Measurements from ENCODE around the gene S100A7A. TPM values are rescaled to one million over a fixed set of nuclear protein-coding genes. Genes with fewer than 3 reads are reported as not detected.

S100A7A gene
- not detected for total RNA-seq
- total RNA-seq (2013) = not detected
- 0 to 0.15 (median 0) reads per million in 29 experiments for total RNA-seq

DNA sequence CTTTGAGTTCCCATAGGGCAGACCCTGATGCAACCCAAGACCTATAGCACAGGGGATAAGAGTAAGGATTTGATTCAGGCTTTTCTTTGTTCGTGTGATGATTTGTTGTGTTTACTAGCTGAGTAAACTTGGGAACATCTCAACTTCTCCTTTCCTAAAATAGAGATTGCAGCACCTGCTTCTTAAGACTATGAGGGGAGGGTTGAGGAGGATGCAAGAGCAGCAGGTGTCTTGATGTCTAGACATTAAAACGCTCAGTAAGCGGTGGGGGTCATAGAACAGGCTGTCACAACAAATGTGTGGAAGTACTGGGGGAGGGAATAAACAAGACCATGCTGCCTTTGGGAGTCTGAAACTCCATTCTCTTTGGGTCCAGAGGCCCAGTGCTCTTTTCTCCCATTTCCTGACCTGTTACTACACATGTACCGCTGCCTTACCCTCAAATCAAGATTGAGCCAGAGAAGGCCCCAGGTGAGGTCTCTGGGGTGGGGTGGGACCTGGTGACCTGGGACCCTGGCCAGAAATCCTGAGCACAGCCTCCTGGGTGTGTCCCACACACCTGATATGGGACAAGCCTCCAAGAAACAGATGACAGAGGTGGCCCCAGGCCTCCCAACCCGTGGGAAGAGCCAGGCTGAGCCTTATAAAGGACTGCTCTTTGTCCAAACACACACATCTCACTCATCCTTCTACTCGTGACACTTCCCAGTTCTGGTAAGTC is at the start of gene S100A7A:
TSS of gene S100A7A (plus strand) at position 671 of the 721 bp plus-strand sequence. CDS start 1,563 bp downstream, outside the sequence.
- Histone ChIP-seq H3K4me3 (ENCODE audit: control insufficient read depth in 1 of 2, extremely low read depth in 1 of 2, low read length in 1 of 2) (no peak within 1 kb of the TSS), H3K27ac (ENCODE audit: low read length) (no peak within 1 kb of the TSS), H3K4me1 (ENCODE audit: control insufficient read depth in 1 of 2, extremely low read depth in 1 of 2, insufficient read depth in 2 of 2, low read length in 2 of 2) (no peaks in the 10 kb centered on the region), H3K36me3 (ENCODE audit: control insufficient read depth in 2 of 2, extremely low read depth in 1 of 2, insufficient read depth in 1 of 2, low read length in 1 of 2) (no peaks in the 10 kb centered on the region), H3K27me3 (replicated peaks in 1 of 2; ENCODE audit: control insufficient read depth in 2 of 2, extremely low read depth in 1 of 2, insufficient read depth in 2 of 2, low read length in 1 of 2) (peaks cover 0 to 31% of the 10 kb centered on the region in 2 experiments), H3K9me3 (no peaks in the 10 kb centered on the region)
- H3K27ac Mint-ChIP-seq = no peak within 1 kb of the TSS
- no peaks in the 10 kb centered on the region for H3K36me3 Mint-ChIP-seq
- CTCF ChIA-PET = no interaction called here
- ATAC-seq (replicated peaks in 1 of 4) (no peak), DNase-seq (no peak)
- WGBS (ENCODE audit: insufficient coverage) = 61% methylated on average over 2 of the region's 6 CpGs
- POLR2A ChIA-PET = no interaction called here
- no peak within 1 kb of the TSS for H3K4me3 Mint-ChIP-seq
- no peaks in the 10 kb centered on the region for H3K4me1 Mint-ChIP-seq
- H3K9me3 Mint-ChIP-seq = peaks cover 0 to 5% (median 0%) of the 10 kb centered on the region in 3 donors
- peaks cover 32 to 45% of the 10 kb centered on the region in 2 donors for H3K27me3 Mint-ChIP-seq

DNA sequence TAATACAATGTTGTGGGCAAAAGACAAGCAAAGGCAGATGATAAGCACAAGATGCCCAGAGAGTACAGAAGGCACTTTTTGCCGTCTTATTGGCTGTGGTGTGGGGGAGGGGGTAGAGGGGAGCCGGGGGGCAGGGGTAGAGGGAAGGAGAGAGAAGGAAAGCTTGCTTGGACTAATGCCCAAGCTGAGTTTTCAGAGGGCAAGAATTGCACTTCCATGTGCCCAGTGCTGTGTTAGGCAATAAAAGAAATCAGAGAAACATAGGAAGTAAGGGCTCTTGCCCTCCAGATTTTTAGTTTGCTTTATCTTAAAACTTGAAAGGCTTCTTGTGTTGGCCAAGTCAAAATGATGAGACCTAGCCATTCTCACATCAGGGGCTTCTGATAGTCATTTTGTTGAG is 49.2 kb upstream of the S100A7A start:
- Histone ChIP-seq H3K36me3 (ENCODE audit: control insufficient read depth in 2 of 2, extremely low read depth in 1 of 2, insufficient read depth in 1 of 2, low read length in 1 of 2) (no peaks in the 10 kb centered on the region), H3K27ac (ENCODE audit: low read length) (no peak overlapping the region), H3K4me3 (ENCODE audit: control insufficient read depth in 1 of 2, extremely low read depth in 1 of 2, low read length in 1 of 2) (no peak overlapping the region), H3K27me3 (replicated peaks in 1 of 2; ENCODE audit: control insufficient read depth in 2 of 2, extremely low read depth in 1 of 2, insufficient read depth in 2 of 2, low read length in 1 of 2) (peaks cover 0 to 13% of the 10 kb centered on the region in 2 experiments), H3K4me1 (ENCODE audit: control insufficient read depth in 1 of 2, extremely low read depth in 1 of 2, insufficient read depth in 2 of 2, low read length in 2 of 2) (no peaks in the 10 kb centered on the region), H3K9me3 (no peaks in the 10 kb centered on the region)
- H3K27ac Mint-ChIP-seq = no peak overlapping the region
- no peak overlapping the region for H3K4me3 Mint-ChIP-seq
- peaks cover 18 to 23% of the 10 kb centered on the region in 2 donors for H3K27me3 Mint-ChIP-seq
- CTCF ChIA-PET = no interaction called here
- no peaks in the 10 kb centered on the region for H3K36me3 Mint-ChIP-seq
- H3K9me3 Mint-ChIP-seq = peaks cover 0 to 4% (median 0%) of the 10 kb centered on the region in 3 donors
- POLR2A ChIA-PET = no interaction called here
- ATAC-seq (replicated peaks in 1 of 4) (no peak), DNase-seq (no peak)
- no peaks in the 10 kb centered on the region for H3K4me1 Mint-ChIP-seq
- 67% methylated on average over 2 of the region's 2 CpGs for WGBS (ENCODE audit: insufficient coverage)

DNA sequence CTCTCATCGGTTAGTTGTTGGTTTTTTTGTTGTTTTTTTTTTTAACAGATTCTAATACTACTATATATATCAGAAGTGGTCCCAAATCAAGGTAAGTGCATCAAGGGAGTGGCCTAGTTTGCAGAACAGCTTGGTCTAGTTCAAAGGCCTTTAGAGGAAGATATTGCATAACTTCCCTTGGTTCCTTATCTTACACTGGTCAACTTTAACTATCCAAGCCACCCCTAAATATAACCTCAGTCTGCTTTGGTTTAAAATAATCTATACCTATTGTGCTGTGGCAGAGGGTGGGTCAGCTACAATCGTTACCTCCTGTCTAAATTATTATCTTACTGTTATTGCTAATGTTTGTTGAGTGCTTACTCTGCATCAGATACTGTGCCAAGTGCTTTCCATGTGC is 47.8 kb upstream of the S100A7A start:
- H3K27me3 Mint-ChIP-seq = peaks cover 11 to 20% of the 10 kb centered on the region in 2 donors
- H3K4me1 Mint-ChIP-seq = no peaks in the 10 kb centered on the region
- peaks cover 0 to 4% (median 0%) of the 10 kb centered on the region in 3 donors for H3K9me3 Mint-ChIP-seq
- Histone ChIP-seq H3K27me3 (replicated peaks in 1 of 2; ENCODE audit: control insufficient read depth in 2 of 2, extremely low read depth in 1 of 2, insufficient read depth in 2 of 2, low read length in 1 of 2) (peaks cover 0 to 10% of the 10 kb centered on the region in 2 experiments), H3K9me3 (no peaks in the 10 kb centered on the region), H3K27ac (ENCODE audit: low read length) (no peak overlapping the region), H3K36me3 (ENCODE audit: control insufficient read depth in 2 of 2, extremely low read depth in 1 of 2, insufficient read depth in 1 of 2, low read length in 1 of 2) (no peaks in the 10 kb centered on the region), H3K4me3 (ENCODE audit: control insufficient read depth in 1 of 2, extremely low read depth in 1 of 2, low read length in 1 of 2) (no peak overlapping the region), H3K4me1 (ENCODE audit: control insufficient read depth in 1 of 2, extremely low read depth in 1 of 2, insufficient read depth in 2 of 2, low read length in 2 of 2) (no peaks in the 10 kb centered on the region)
- ATAC-seq (replicated peaks in 1 of 4) = no peak
- no peak overlapping the region for H3K27ac Mint-ChIP-seq
- no peak overlapping the region for H3K4me3 Mint-ChIP-seq
- no peaks in the 10 kb centered on the region for H3K36me3 Mint-ChIP-seq
- POLR2A ChIA-PET = no interaction called here
- CTCF ChIA-PET = no interaction called here
- WGBS (ENCODE audit: insufficient coverage) = no CpG with 5 or more reads among the region's 2 CpGs
- DNase-seq = no peak

DNA sequence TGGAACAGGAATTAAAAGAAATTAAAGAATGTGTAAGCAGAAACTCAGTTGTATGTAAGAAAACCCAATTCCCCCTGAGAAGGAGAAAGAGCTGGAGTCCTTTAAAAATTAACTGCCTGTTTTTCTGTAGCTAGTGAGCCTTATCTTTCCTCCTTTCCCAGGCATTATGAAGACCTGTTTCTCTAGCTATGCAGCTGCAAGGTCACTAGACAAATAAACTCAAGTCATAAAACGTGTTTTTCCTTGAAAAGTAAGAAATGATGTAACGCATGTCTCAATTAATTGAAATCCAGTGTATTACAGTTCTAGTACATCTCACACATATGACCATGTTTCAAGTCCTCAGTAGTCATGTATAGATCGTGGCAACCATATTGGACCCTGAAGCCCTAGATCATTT is 46.2 kb upstream of the S100A7A start:
- peaks cover 5 to 16% of the 10 kb centered on the region in 2 donors for H3K27me3 Mint-ChIP-seq
- peaks cover 0 to 7% of the 10 kb centered on the region in 2 experiments for H3K27me3 ChIP-seq (replicated peaks in 1 of 2; ENCODE audit: control insufficient read depth in 2 of 2, extremely low read depth in 1 of 2, insufficient read depth in 2 of 2, low read length in 1 of 2)
- no peaks in the 10 kb centered on the region for H3K4me1 Mint-ChIP-seq
- ChIA-PET POLR2A (no interaction called here), CTCF (no interaction called here)
- no CpG with 5 or more reads among the region's 3 CpGs for WGBS (ENCODE audit: insufficient coverage)
- no peak overlapping the region for H3K4me3 ChIP-seq (ENCODE audit: control insufficient read depth in 1 of 2, extremely low read depth in 1 of 2, low read length in 1 of 2)
- no peaks in the 10 kb centered on the region for H3K36me3 Mint-ChIP-seq
- H3K27ac ChIP-seq (ENCODE audit: low read length) = no peak overlapping the region
- H3K4me1 ChIP-seq (ENCODE audit: control insufficient read depth in 1 of 2, extremely low read depth in 1 of 2, insufficient read depth in 2 of 2, low read length in 2 of 2) = no peaks in the 10 kb centered on the region
- H3K9me3 ChIP-seq = no peaks in the 10 kb centered on the region
- no peaks in the 10 kb centered on the region for H3K36me3 ChIP-seq (ENCODE audit: control insufficient read depth in 2 of 2, extremely low read depth in 1 of 2, insufficient read depth in 1 of 2, low read length in 1 of 2)
- peaks cover 0 to 4% (median 0%) of the 10 kb centered on the region in 3 donors for H3K9me3 Mint-ChIP-seq
- H3K4me3 Mint-ChIP-seq = no peak overlapping the region
- no peak for ATAC-seq (replicated peaks in 1 of 4)
- no peak for DNase-seq
- H3K27ac Mint-ChIP-seq = no peak overlapping the region

DNA sequence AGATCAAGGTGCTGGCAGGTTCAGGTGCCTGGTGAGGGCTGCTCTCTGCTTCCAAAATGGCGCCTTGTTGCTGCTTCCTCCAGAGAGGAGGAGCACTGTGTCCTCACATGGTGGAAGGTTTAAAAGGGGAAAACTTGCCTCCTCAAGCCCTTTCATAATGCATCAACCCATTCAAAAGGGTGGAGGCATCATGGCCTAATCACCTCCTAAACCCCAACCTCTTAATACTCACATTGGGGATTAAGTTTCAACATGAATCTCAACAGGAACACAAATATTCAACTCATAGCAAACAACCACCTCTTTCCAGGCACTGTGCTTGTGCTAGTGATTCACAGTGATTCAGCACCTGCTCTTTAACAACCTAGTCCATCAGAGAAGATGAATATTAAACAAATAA is 45.1 kb upstream of the S100A7A start:
- H3K27ac Mint-ChIP-seq = no peak overlapping the region
- no peak for DNase-seq
- no peak overlapping the region for H3K4me3 Mint-ChIP-seq
- H3K9me3 Mint-ChIP-seq = peaks cover 0 to 4% (median 0%) of the 10 kb centered on the region in 3 donors
- H3K36me3 Mint-ChIP-seq = no peaks in the 10 kb centered on the region
- CTCF ChIA-PET = no interaction called here
- Histone ChIP-seq H3K4me1 (ENCODE audit: control insufficient read depth in 1 of 2, extremely low read depth in 1 of 2, insufficient read depth in 2 of 2, low read length in 2 of 2) (no peaks in the 10 kb centered on the region), H3K4me3 (ENCODE audit: control insufficient read depth in 1 of 2, extremely low read depth in 1 of 2, low read length in 1 of 2) (no peak overlapping the region), H3K27me3 (replicated peaks in 1 of 2; ENCODE audit: control insufficient read depth in 2 of 2, extremely low read depth in 1 of 2, insufficient read depth in 2 of 2, low read length in 1 of 2) (peaks cover 0 to 12% of the 10 kb centered on the region in 2 experiments), H3K36me3 (ENCODE audit: control insufficient read depth in 2 of 2, extremely low read depth in 1 of 2, insufficient read depth in 1 of 2, low read length in 1 of 2) (no peaks in the 10 kb centered on the region), H3K27ac (ENCODE audit: low read length) (no peak overlapping the region), H3K9me3 (no peaks in the 10 kb centered on the region)
- peaks cover 5 to 16% of the 10 kb centered on the region in 2 donors for H3K27me3 Mint-ChIP-seq
- no peaks in the 10 kb centered on the region for H3K4me1 Mint-ChIP-seq
- POLR2A ChIA-PET = no interaction called here
- no peak for ATAC-seq (replicated peaks in 1 of 4)
- no CpG with 5 or more reads among the region's 1 CpG for WGBS (ENCODE audit: insufficient coverage)

DNA sequence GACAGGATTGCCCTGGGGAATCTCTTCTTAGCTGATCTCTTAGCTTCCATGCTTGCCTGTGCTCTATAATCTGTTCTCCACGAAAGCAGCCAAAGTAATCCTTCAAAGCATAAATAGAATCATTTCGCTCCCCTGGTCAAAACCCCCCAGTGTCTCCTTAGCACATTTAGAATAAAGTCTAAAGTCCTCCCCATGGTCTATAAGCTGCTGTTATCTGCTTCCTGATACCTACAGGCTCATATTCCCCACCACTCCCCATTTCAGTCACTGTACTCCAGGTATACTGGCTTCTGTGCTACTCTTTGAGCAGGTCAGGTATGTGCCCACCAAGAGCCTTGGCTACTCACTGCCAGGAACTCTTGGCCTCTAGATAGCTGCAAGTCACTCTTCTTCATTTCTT is 43.7 kb upstream of the S100A7A start:
- Mint-ChIP-seq H3K27ac (no peak overlapping the region), H3K4me1 (no peaks in the 10 kb centered on the region), H3K4me3 (no peak overlapping the region), H3K9me3 (peaks cover 0 to 4% (median 0%) of the 10 kb centered on the region in 3 donors), H3K27me3 (peaks cover 12 to 26% of the 10 kb centered on the region in 2 donors), H3K36me3 (no peaks in the 10 kb centered on the region)
- POLR2A ChIA-PET = no interaction called here
- Histone ChIP-seq H3K27ac (ENCODE audit: low read length) (no peak overlapping the region), H3K9me3 (no peaks in the 10 kb centered on the region), H3K36me3 (ENCODE audit: control insufficient read depth in 2 of 2, extremely low read depth in 1 of 2, insufficient read depth in 1 of 2, low read length in 1 of 2) (no peaks in the 10 kb centered on the region), H3K4me1 (ENCODE audit: control insufficient read depth in 1 of 2, extremely low read depth in 1 of 2, insufficient read depth in 2 of 2, low read length in 2 of 2) (no peaks in the 10 kb centered on the region), H3K4me3 (ENCODE audit: control insufficient read depth in 1 of 2, extremely low read depth in 1 of 2, low read length in 1 of 2) (no peak overlapping the region), H3K27me3 (replicated peaks in 1 of 2; ENCODE audit: control insufficient read depth in 2 of 2, extremely low read depth in 1 of 2, insufficient read depth in 2 of 2, low read length in 1 of 2) (peaks cover 0 to 12% of the 10 kb centered on the region in 2 experiments)
- 88% methylated on average over 2 of the region's 2 CpGs for WGBS (ENCODE audit: insufficient coverage)
- DNase-seq (no peak), ATAC-seq (replicated peaks in 1 of 4) (no peak)
- CTCF ChIA-PET = no interaction called here

Data from T-cell (primary cell).